GM12872 (cell line): ENCODE results near the gene KLK5.

Experiments
- CTCF ChIP-seq: IDR thresholded peaks from 3 replicates; pipeline ENCODE4 v1.5.1; 2011; ENCODE audit warnings: low read depth, mild to moderate bottlenecking, low read length, moderate library complexity; ENCODE audit not compliant: insufficient read depth

Gene KLK5

GRCh38 chr19:50916069-50916468 lies 36.8 kb downstream of the KLK5 start:
- no peak for TF ChIP-seq CTCF

- TF ChIP-seq CTCF, result no peak
These were observed 39.8 kb downstream of the KLK5 start for GRCh38 chr19:50912727-50913716.

- no peak for TF ChIP-seq CTCF
These were observed 40.7 kb downstream of the KLK5 start for GRCh38 chr19:50912102-50912599.

- no peak for TF ChIP-seq CTCF
These were observed 41.4 kb downstream of the KLK5 start, which contains the start of gene KLK4 for GRCh38 chr19:50911206-50912101. TSS of gene KLK4 (minus strand) at chr19:50911395. CDS start at chr19:50910738, 657 bp downstream.

- TF ChIP-seq CTCF, result no peak
These were observed 42.1 kb downstream of the KLK5 start for GRCh38 chr19:50910722-50911121.

- TF ChIP-seq CTCF, result no peak
These were observed 43.4 kb downstream of the KLK5 start for GRCh38 chr19:50909240-50910070.
